GM23248 (cell line): ENCODE results near the gene BBIP1. TPM values are rescaled to one million over a fixed set of nuclear protein-coding genes. Genes with fewer than 3 reads are reported as not detected.

ENCODE experiments used
- DNase-seq: peaks from one replicate; pipeline ENCODE4 v3.0.0-alpha.2; 2015
- H2AFZ ChIP-seq: fragments of 200-600 bp; sonication (generic); 2 replicates; pipeline ENCODE4 v1.6.1; 2016; ENCODE audit warnings: antibody characterized with exemption
- H3F3A ChIP-seq: fragments of 200-600 bp; sonication (generic); 2 replicates; pipeline ENCODE4 v1.6.1; 2016; ENCODE audit warnings: mild to moderate bottlenecking, antibody characterized with exemption, mixed run types; ENCODE audit not compliant: insufficient read depth
- H3K27ac ChIP-seq: fragments of 200-600 bp; sonication (generic); 2 replicates; pipeline ENCODE4 v1.5.1; 2016; ENCODE audit warnings: mild to moderate bottlenecking
- H3K27me3 ChIP-seq: fragments of 200-600 bp; sonication (generic); replicated peaks from 2 replicates; pipeline ENCODE4 v1.6.1; 2016; ENCODE audit warnings: mild to moderate bottlenecking; ENCODE audit not compliant: insufficient read depth
- H3K36me3 ChIP-seq: fragments of 200-600 bp; sonication (generic); 2 replicates; pipeline ENCODE4 v1.6.1; 2016; ENCODE audit warnings: low read depth, mild to moderate bottlenecking
- H3K4me1 ChIP-seq: fragments of 200-600 bp; sonication (generic); 2 replicates; pipeline ENCODE4 v1.6.1; 2016; ENCODE audit warnings: mild to moderate bottlenecking; ENCODE audit not compliant: insufficient read depth
- H3K4me2 ChIP-seq: fragments of 200-600 bp; sonication (generic); one replicate; pipeline ENCODE4 v1.6.1; 2016; ENCODE audit warnings: mild to moderate bottlenecking; ENCODE audit not compliant: unreplicated experiment
- H3K4me3 ChIP-seq: fragments of 200-600 bp; sonication (generic); 2 replicates; pipeline ENCODE4 v1.5.1; 2016; ENCODE audit warnings: mild to moderate bottlenecking
- H3K79me2 ChIP-seq: fragments of 200-600 bp; sonication (generic); 2 replicates; pipeline ENCODE4 v1.6.1; 2016; ENCODE audit warnings: mild to moderate bottlenecking; ENCODE audit not compliant: insufficient read depth
- H3K9ac ChIP-seq: fragments of 200-600 bp; sonication (generic); 2 replicates; pipeline ENCODE4 v1.6.1; 2016; ENCODE audit warnings: mild to moderate bottlenecking
- H3K9me2 ChIP-seq: fragments of 200-600 bp; sonication (generic); 2 replicates; pipeline ENCODE4 v1.6.1; 2016; ENCODE audit warnings: mixed run types, mild to moderate bottlenecking, moderate library complexity; ENCODE audit not compliant: insufficient read depth
- H3K9me3 ChIP-seq: fragments of 200-600 bp; sonication (generic); one replicate; pipeline ENCODE4 v1.6.1; 2017; ENCODE audit warnings: low read depth
- H4K20me1 ChIP-seq: fragments of 200-600 bp; sonication (generic); 2 replicates; pipeline ENCODE4 v1.6.0; 2016; ENCODE audit not compliant: insufficient read depth
- EZH2 ChIP-seq: fragments of 200-600 bp; sonication (generic); IDR thresholded peaks from 2 replicates; pipeline ENCODE4 v1.6.1; 2018; ENCODE audit warnings: antibody characterized with exemption, mild to moderate bottlenecking; ENCODE audit not compliant: insufficient read depth, poor library complexity, severe bottlenecking
- EZH2phosphoT487 ChIP-seq: fragments of 200-600 bp; sonication (generic); IDR thresholded peaks from 2 replicates; pipeline ENCODE4 v1.6.1; 2018; ENCODE audit warnings: antibody characterized with exemption, moderate library complexity, mild to moderate bottlenecking, low read depth; ENCODE audit not compliant: insufficient read depth
- WGBS, 2 experiments: methylation state at CpG; one replicate each; pipeline ENCODE4 v1.1.6; 2015 to 2017; ENCODE audit warnings: low lambda C conversion rate in 2 of 2, low coverage in 1 of 2; ENCODE audit errors: missing lambda C conversion rate in 2 of 2; 5-methylcytosine and 5-hydroxymethylcytosine counted together
- in situ Hi-C: fragments of 300-500 bp; cut with MboI; formaldehyde crosslinking; loops from 2 replicates; pipeline ENCODE4 v1.15.0; 2020
- polyA plus RNA-seq: library from polyadenylated mRNA; unstranded; fragments of >200 nt; fragmentation: Nextera tagmentation; extraction: Ambion mirVana; gene quantifications from 2 replicates; pipeline ENCODE4 v1.2.1, GENCODE V29; 2016
- total RNA-seq: library from RNA; depleted of rRNA; stranded (reverse); fragments of >200 nt; shearing (Covaris generic); gene quantifications from 2 replicates; pipeline ENCODE4 v1.2.3, GENCODE V29; 2014

BBIP1 gene
- total and polyA plus RNA-seq, 2 experiments from 2014 or later: 17.3 to 44.4 TPM

- H4K20me1 ChIP-seq: no peaks in the 10 kb centered on the region
- H3K4me2 ChIP-seq: no peak overlapping the region
- no peaks in the 10 kb centered on the region; the same call in 1 of the 2 replicates for H3K27me3 ChIP-seq
- H3K36me3 ChIP-seq: no peaks in the 10 kb centered on the region
- H3K9ac ChIP-seq: no peak overlapping the region
- DNase-seq: peak; percentile 33
- WGBS, 2 experiments: 69 to 72% methylated on average over 12 of the region's 12 CpGs
- peaks cover 13% of the 10 kb centered on the region for H3K4me1 ChIP-seq
- no peak overlapping the region for H2AFZ ChIP-seq
- in situ Hi-C loops: no loop called here
- no peak for TF ChIP-seq EZH2
- TF ChIP-seq EZH2phosphoT487: no peak
- no peaks in the 10 kb centered on the region; the same call in 1 of the 2 replicates for H3F3A ChIP-seq
- no peaks in the 10 kb centered on the region for H3K79me2 ChIP-seq
- H3K4me3 ChIP-seq: no peak overlapping the region
- no peak overlapping the region for H3K27ac ChIP-seq
- H3K9me3 ChIP-seq: no peaks in the 10 kb centered on the region
- H3K9me2 ChIP-seq: no peaks in the 10 kb centered on the region
Observed at GRCh38 chr10:110857265-110858171, 61.5 kb downstream of the BBIP1 start.

DNA sequence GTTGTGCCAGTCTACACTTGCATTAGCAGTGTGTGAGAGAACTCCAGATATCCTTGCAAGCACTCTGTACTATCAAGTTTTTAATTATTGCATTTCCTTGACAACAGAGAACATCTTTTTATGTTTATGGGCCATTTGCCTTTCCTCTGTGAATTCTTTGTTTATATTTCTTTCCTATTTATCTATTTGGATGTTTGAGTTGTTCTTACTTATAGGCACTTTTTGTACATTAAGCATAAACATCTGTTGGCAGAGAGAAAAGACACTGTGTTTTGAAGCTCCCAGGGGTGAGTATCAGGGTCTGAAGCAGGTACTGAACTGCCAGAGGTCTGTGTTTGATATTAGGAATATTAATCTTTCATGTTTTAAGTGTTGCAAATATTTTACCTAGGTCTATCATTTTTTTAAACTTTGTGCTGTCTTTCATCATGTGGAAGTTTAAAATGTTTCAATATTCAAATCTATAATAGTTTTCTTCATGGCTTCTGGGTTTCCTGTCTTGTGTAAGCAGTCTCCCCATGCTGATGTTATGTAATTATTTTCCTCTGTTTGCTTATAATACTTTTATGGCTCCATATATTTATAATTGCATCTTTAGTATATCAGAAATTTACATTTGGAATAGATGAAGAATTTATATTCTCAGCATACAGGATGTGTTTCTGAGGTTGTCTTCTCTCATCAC lies 64.9 kb downstream of the BBIP1 start:
- Histone ChIP-seq H3K4me3 (no peak overlapping the region), H3K27ac (no peak overlapping the region), H3K9me2 (no peaks in the 10 kb centered on the region), H3K9me3 (no peaks in the 10 kb centered on the region), H3K79me2 (no peaks in the 10 kb centered on the region), H3K4me1 (peaks cover 5% of the 10 kb centered on the region; the same call in 1 of the 2 replicates), H3K4me2 (no peak overlapping the region), H2AFZ (no peak overlapping the region), H3K36me3 (no peaks in the 10 kb centered on the region), H4K20me1 (no peaks in the 10 kb centered on the region), H3F3A (no peaks in the 10 kb centered on the region), H3K27me3 (no peaks in the 10 kb centered on the region; the same call in 1 of the 2 replicates), H3K9ac (no peak overlapping the region)
- TF ChIP-seq EZH2 (no peak), EZH2phosphoT487 (no peak)
- in situ Hi-C loops: no loop called here
- no peak for DNase-seq

DNA sequence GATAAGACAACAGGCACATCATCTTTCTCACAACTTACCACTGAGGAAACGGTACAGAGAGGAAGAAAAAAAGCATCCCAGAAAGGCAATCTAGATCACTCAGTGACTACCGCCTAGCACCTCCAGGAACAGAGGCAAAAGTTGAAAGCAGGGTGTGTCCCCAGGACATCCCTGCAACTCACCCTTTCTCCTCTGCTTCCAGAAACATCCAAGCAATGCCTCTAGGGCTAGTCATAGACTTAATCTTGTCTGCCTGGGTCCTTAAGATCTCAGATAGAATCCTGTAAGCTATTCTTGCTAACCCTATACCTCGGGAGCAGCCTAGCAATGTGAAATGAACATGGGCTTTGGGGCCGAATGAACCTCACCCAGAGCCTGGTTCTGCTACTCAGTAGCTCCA lies 66.0 kb downstream of the BBIP1 start:
- H3K36me3 ChIP-seq: no peaks in the 10 kb centered on the region
- no peak overlapping the region for H3K4me2 ChIP-seq
- H3K9ac ChIP-seq: no peak overlapping the region
- H3K27ac ChIP-seq: no peak overlapping the region
- H3K9me3 ChIP-seq: no peaks in the 10 kb centered on the region
- H3K9me2 ChIP-seq: no peaks in the 10 kb centered on the region
- WGBS, 2 experiments: 68 to 71% methylated on average over 4 of the region's 4 CpGs
- H3K4me3 ChIP-seq: no peak overlapping the region
- peak; percentile 18 for DNase-seq
- TF ChIP-seq EZH2: no peak
- no peak for TF ChIP-seq EZH2phosphoT487
- in situ Hi-C loops: no loop called here
- no peaks in the 10 kb centered on the region for H4K20me1 ChIP-seq
- no peaks in the 10 kb centered on the region; the same call in 1 of the 2 replicates for H3K27me3 ChIP-seq
- no peaks in the 10 kb centered on the region for H3F3A ChIP-seq
- H2AFZ ChIP-seq: no peak overlapping the region
- no peaks in the 10 kb centered on the region for H3K79me2 ChIP-seq
- H3K4me1 ChIP-seq: peaks cover 5% of the 10 kb centered on the region; the same call in 1 of the 2 replicates

GRCh38 chr10:110852255-110852896 lies 66.6 kb downstream of the BBIP1 start:
- Histone ChIP-seq H3K9me2 (no peaks in the 10 kb centered on the region), H3K4me3 (no peak overlapping the region), H3K4me2 (no peak overlapping the region), H3K36me3 (no peaks in the 10 kb centered on the region), H2AFZ (no peak overlapping the region), H3K79me2 (no peaks in the 10 kb centered on the region), H3K4me1 (peaks cover 5% of the 10 kb centered on the region; the same call in 1 of the 2 replicates), H3K27me3 (no peaks in the 10 kb centered on the region; the same call in 1 of the 2 replicates), H3K9me3 (no peaks in the 10 kb centered on the region), H3K9ac (no peak overlapping the region), H4K20me1 (no peaks in the 10 kb centered on the region), H3K27ac (no peak overlapping the region), H3F3A (no peaks in the 10 kb centered on the region)
- 64 to 66% methylated on average over 7 of the region's 7 CpGs for WGBS, 2 experiments
- in situ Hi-C loops: no loop called here
- peak; percentile 34 for DNase-seq
- TF ChIP-seq EZH2phosphoT487 (no peak), EZH2 (no peak)
